Type B pancreatic cell (in vitro differentiated cells): ENCODE results near the gene UBA3. TPM values are rescaled to one million over a fixed set of nuclear protein-coding genes. Genes with fewer than 3 reads are reported as not detected.

Experiments used
- DNase-seq: peaks from one replicate; pipeline ENCODE4 v3.0.0; 2021; ENCODE audit warnings: mixed read lengths; ENCODE audit not compliant: unreplicated experiment; ENCODE audit errors: extremely low spot score
- H3K27ac Mint-ChIP-seq: 2 replicates; pipeline ENCODE4 v1.8.0; 2021; ENCODE audit warnings: mild to moderate bottlenecking, mixed read lengths
- H3K27me3 Mint-ChIP-seq: 2 replicates; pipeline ENCODE4 v1.8.0; 2021; ENCODE audit warnings: mixed read lengths
- H3K36me3 Mint-ChIP-seq: 2 replicates; pipeline ENCODE4 v1.8.0; 2021; ENCODE audit warnings: mixed read lengths
- H3K4me1 Mint-ChIP-seq: one replicate; pipeline ENCODE4 v1.8.0; 2021; ENCODE audit warnings: mixed read lengths; ENCODE audit not compliant: unreplicated experiment
- H3K4me3 Mint-ChIP-seq: 2 replicates; pipeline ENCODE4 v1.8.0; 2021; ENCODE audit warnings: mild to moderate bottlenecking, mixed read lengths
- H3K9me3 Mint-ChIP-seq: 2 replicates; pipeline ENCODE4 v1.8.0; 2021; ENCODE audit warnings: mixed read lengths
- total RNA-seq: library from RNA; stranded (reverse); gene quantifications from 2 replicates; pipeline ENCODE4 v1.2.1, GENCODE V29; 2021; ENCODE audit warnings: low replicate concordance
- TF ChIP-seq, protein P1 (sequence below): fragments of 200-600 bp; sonication (generic); conservative IDR thresholded peaks from 2 replicates; pipeline ENCODE4 v1.5.0; 2021; ENCODE audit warnings: antibody characterized with exemption, mild to moderate bottlenecking

Gene UBA3
- total RNA-seq, 1 donor from 2014 or later, result 68.5 TPM

DNA sequence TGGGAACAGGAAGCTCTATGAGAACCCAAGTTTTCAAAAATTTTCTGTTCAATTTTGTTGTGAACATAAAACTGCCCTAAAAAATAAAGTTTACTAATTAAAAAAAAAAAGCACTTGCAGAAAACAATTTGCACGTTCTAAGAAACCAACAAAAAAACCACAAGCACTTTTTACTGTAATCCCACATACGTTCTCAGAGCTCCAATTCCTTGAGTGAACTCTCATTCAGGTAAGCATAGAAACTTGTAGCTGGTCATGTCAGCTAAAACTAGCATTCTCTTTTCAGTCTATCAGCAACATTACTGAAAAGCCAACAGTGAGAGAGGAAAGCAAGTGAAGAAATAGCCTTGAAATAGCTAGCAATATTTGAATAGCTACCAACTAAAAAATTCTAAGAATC is 16.5 kb downstream of the UBA3 start:
- TF ChIP-seq, protein P1, sequence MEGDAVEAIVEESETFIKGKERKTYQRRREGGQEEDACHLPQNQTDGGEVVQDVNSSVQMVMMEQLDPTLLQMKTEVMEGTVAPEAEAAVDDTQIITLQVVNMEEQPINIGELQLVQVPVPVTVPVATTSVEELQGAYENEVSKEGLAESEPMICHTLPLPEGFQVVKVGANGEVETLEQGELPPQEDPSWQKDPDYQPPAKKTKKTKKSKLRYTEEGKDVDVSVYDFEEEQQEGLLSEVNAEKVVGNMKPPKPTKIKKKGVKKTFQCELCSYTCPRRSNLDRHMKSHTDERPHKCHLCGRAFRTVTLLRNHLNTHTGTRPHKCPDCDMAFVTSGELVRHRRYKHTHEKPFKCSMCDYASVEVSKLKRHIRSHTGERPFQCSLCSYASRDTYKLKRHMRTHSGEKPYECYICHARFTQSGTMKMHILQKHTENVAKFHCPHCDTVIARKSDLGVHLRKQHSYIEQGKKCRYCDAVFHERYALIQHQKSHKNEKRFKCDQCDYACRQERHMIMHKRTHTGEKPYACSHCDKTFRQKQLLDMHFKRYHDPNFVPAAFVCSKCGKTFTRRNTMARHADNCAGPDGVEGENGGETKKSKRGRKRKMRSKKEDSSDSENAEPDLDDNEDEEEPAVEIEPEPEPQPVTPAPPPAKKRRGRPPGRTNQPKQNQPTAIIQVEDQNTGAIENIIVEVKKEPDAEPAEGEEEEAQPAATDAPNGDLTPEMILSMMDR, result no peak
- Mint-ChIP-seq H3K4me1 (no peaks in the 10 kb centered on the region), H3K36me3 (peaks cover 24% of the 10 kb centered on the region), H3K27ac (no peak overlapping the region), H3K27me3 (no peaks in the 10 kb centered on the region), H3K4me3 (no peak overlapping the region), H3K9me3 (no peaks in the 10 kb centered on the region)
- no peak for DNase-seq

DNA sequence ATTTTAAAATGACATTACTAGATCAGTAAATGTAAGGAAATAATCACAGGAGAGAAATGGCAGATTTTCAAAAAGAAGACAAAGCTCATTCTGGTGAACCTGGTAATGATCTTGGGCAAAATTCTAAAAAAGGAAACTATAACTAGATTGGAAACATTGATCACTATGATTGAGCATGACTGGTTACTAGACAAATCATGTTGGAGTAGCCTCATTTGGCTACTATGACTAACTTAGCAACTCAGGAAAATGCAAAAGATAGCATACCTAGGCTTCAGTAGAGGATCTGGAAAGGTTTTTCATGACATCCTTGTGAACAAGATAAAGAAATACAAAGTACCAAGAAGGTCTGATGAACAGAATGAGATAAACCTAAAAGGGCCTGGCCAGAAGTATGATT is 20.5 kb downstream of the UBA3 start:
- no peaks in the 10 kb centered on the region for H3K27me3 Mint-ChIP-seq

DNA sequence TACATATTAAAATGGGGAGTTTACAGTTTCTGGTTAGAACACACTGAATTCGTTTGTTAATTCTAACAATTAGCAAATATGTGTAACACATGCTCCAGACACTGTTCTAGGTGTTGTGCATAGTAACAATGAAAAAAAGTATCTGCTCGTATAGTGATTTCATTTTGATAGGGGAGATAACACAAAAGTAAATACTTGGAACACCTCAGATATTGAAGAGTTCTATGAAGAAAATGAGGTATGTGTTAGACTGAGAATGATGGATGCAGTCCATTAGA is 21.3 kb downstream of the UBA3 start:
- TF ChIP-seq, protein P1, result no peak
- no peak overlapping the region for H3K4me3 Mint-ChIP-seq
- H3K9me3 Mint-ChIP-seq, result no peaks in the 10 kb centered on the region
- H3K27me3 Mint-ChIP-seq, result no peaks in the 10 kb centered on the region
- DNase-seq, result no peak
- no peak overlapping the region for H3K27ac Mint-ChIP-seq
- H3K4me1 Mint-ChIP-seq, result no peaks in the 10 kb centered on the region
- H3K36me3 Mint-ChIP-seq, result peaks cover 33% of the 10 kb centered on the region

More for the DNA sequence above, 20.5 kb downstream of the UBA3 start:
- Mint-ChIP-seq H3K36me3 (peaks cover 33% of the 10 kb centered on the region), H3K4me3 (no peak overlapping the region), H3K4me1 (no peaks in the 10 kb centered on the region), H3K9me3 (no peaks in the 10 kb centered on the region), H3K27ac (no peak overlapping the region)
- TF ChIP-seq, protein P1, result no peak
- DNase-seq, result no peak

DNA sequence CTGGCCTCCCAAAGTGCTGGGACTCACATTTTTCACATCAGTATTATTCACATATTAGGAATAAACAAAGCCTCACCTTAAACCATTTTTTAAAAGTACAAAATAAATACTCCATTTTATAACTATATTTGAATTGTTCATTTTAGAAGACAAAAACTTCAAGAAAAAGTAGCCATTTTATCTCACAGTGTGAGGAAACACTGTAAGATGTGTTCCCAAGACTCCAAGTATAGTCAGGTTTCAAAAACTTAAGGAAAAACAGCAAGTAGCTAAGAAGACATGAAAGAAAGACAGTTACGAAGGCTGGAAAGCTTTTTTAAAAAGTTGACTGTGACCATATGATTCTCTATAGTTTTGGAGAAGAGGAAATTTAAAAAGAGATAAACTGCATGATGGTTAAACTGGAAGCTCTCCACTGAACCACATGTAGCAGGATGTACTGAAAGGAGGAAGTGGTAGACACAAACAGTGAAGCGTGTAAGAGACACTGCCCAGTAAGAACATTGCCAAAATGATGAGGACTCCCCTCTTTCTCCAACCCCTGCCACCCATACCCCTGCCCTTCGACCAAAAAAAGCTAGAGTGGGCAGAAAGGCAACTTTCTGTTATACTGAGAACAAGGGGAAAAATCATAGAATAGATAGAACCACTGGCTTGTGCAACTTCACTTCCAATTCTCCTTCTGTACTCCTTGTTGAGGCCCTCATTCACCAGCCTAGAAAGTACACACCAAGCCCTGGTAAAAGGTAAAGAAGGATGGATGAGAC is 21.8 kb downstream of the UBA3 start:
- Mint-ChIP-seq H3K36me3 (peaks cover 33% of the 10 kb centered on the region), H3K27ac (no peak overlapping the region), H3K9me3 (no peaks in the 10 kb centered on the region), H3K4me3 (no peak overlapping the region), H3K27me3 (no peaks in the 10 kb centered on the region), H3K4me1 (no peaks in the 10 kb centered on the region)
- TF ChIP-seq, protein P1, result no peak
- no peak for DNase-seq

DNA sequence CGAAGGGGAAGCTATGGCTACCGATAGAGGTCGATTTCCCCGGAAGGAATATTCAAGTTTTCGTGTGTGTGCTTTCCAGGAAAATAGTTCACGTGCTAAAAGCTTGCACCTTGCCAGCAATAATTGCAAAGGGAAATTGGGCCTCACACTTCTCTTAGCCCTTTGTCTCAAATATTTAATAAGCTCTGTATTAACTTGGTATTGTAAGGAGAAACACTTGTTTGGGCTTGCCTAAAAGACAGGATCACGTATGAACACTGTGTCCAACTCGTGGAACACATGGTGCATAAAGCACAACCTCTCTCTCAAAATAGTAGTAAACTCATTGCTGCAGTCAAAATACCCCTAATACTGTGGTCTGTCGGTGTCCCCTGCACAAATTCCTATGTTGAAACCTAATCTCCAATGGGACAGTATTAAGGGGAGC is 27.7 kb downstream of the UBA3 start:
- no peaks in the 10 kb centered on the region for H3K27me3 Mint-ChIP-seq
- peak overlapping the region; percentile 98 for H3K27ac Mint-ChIP-seq
- H3K9me3 Mint-ChIP-seq, result no peaks in the 10 kb centered on the region
- H3K4me1 Mint-ChIP-seq, result peaks cover 24% of the 10 kb centered on the region
- TF ChIP-seq, protein P1, result no peak
- no peak for DNase-seq
- H3K36me3 Mint-ChIP-seq, result peaks cover 21% of the 10 kb centered on the region
- peak overlapping the region; percentile 98 for H3K4me3 Mint-ChIP-seq
